Activated T-cell treated with anti-CD3 and anti-CD28 coated beads, Interleukin-2, amount 50 U/mL, for 24 hours (primary cell): ENCODE data around the gene PAFAH1B1.
A peak's percentile ranks its signal among the peaks of the same experiment; 100 is the strongest.
"Not testable (repeated sequence)": the region's sequence is repeated elsewhere in the genome, so short reads cannot be mapped to it uniquely, and the experiment has no call there.

Experiments used
- DNase-seq: peaks from one replicate; pipeline ENCODE4 v3.0.0-alpha.2; 2020
- H3K27ac Mint-ChIP-seq: 2 replicates; pipeline ENCODE4 v1.8.0; 2020; ENCODE audit warnings: mild to moderate bottlenecking, mixed read lengths
- H3K27me3 Mint-ChIP-seq: 2 replicates; pipeline ENCODE4 v1.8.0; 2020; ENCODE audit warnings: mixed read lengths
- H3K36me3 Mint-ChIP-seq: 2 replicates; pipeline ENCODE4 v1.8.0; 2020; ENCODE audit warnings: low read depth, mixed read lengths
- H3K4me1 Mint-ChIP-seq: 2 replicates; pipeline ENCODE4 v1.8.0; 2020; ENCODE audit warnings: low read depth, mixed read lengths
- H3K4me3 Mint-ChIP-seq: 2 replicates; pipeline ENCODE4 v1.8.0; 2020; ENCODE audit warnings: mild to moderate bottlenecking, moderate library complexity, mixed read lengths
- H3K9me3 Mint-ChIP-seq: 2 replicates; pipeline ENCODE4 v1.8.0; 2020; ENCODE audit warnings: mixed read lengths

PAFAH1B1 gene

GRCh38 chr17:2592971-2593820 is at the start of gene PAFAH1B1:
Gene PAFAH1B1 (plus strand): TSS chr17:2593654. CDS start chr17:2638289, 44,635 bp downstream.
- DNase-seq, result peak; percentile 98
- Mint-ChIP-seq H3K27me3 (no peaks in the 10 kb centered on the region), H3K4me3 (peak within 1 kb of the TSS; percentile 86), H3K9me3 (no peaks in the 10 kb centered on the region), H3K4me1 (peaks cover 28% of the 10 kb centered on the region), H3K27ac (peak within 1 kb of the TSS; percentile 97), H3K36me3 (peaks cover 25% of the 10 kb centered on the region)

GRCh38 chr17:2545393-2545792 is 48.1 kb upstream of the PAFAH1B1 start:
- no peaks in the 10 kb centered on the region for H3K9me3 Mint-ChIP-seq
- H3K4me1 Mint-ChIP-seq, result peaks cover 4% of the 10 kb centered on the region
- H3K27me3 Mint-ChIP-seq, result no peaks in the 10 kb centered on the region
- no peak overlapping the region for H3K4me3 Mint-ChIP-seq
- no peak for DNase-seq
- H3K27ac Mint-ChIP-seq, result no peak overlapping the region
- no peaks in the 10 kb centered on the region for H3K36me3 Mint-ChIP-seq

- Mint-ChIP-seq H3K27me3 (no peaks in the 10 kb centered on the region), H3K27ac (no peak overlapping the region), H3K4me3 (no peak overlapping the region), H3K36me3 (no peaks in the 10 kb centered on the region), H3K9me3 (no peaks in the 10 kb centered on the region), H3K4me1 (peaks cover 4% of the 10 kb centered on the region)
- no peak for DNase-seq
These were observed 46.3 kb upstream of the PAFAH1B1 start for GRCh38 chr17:2547176-2547575.

- H3K36me3 Mint-ChIP-seq, H3K4me3 Mint-ChIP-seq, H3K9me3 Mint-ChIP-seq, H3K4me1 Mint-ChIP-seq, DNase-seq, H3K27ac Mint-ChIP-seq, H3K27me3 Mint-ChIP-seq: not testable (repeated sequence)
These were observed 45.4 kb upstream of the PAFAH1B1 start for GRCh38 chr17:2548026-2548425.

GRCh38 chr17:2549392-2550211 is 43.9 kb upstream of the PAFAH1B1 start:
- no peaks in the 10 kb centered on the region for H3K9me3 Mint-ChIP-seq
- H3K4me1 Mint-ChIP-seq, result no peaks in the 10 kb centered on the region

GRCh38 chr17:2551493-2551892 is 42.0 kb upstream of the PAFAH1B1 start:
- DNase-seq, result no peak
- H3K27me3 Mint-ChIP-seq, result no peaks in the 10 kb centered on the region
- no peak overlapping the region for H3K4me3 Mint-ChIP-seq
- no peaks in the 10 kb centered on the region for H3K9me3 Mint-ChIP-seq
- H3K27ac Mint-ChIP-seq, result no peak overlapping the region
- H3K4me1 Mint-ChIP-seq, result no peaks in the 10 kb centered on the region
- H3K36me3 Mint-ChIP-seq, result no peaks in the 10 kb centered on the region

More at GRCh38 chr17:2549392-2550211, 43.9 kb upstream of the PAFAH1B1 start:
- no peaks in the 10 kb centered on the region for H3K36me3 Mint-ChIP-seq
- no peak overlapping the region for H3K27ac Mint-ChIP-seq
- H3K27me3 Mint-ChIP-seq, result no peaks in the 10 kb centered on the region
- DNase-seq, result no peak
- no peak overlapping the region for H3K4me3 Mint-ChIP-seq

GRCh38 chr17:2551928-2552327 is 41.5 kb upstream of the PAFAH1B1 start:
- Mint-ChIP-seq H3K9me3 (no peaks in the 10 kb centered on the region), H3K4me3 (no peak overlapping the region), H3K4me1 (no peaks in the 10 kb centered on the region), H3K27ac (no peak overlapping the region), H3K36me3 (no peaks in the 10 kb centered on the region), H3K27me3 (no peaks in the 10 kb centered on the region)
- DNase-seq, result no peak

GRCh38 chr17:2560658-2561057 is 32.8 kb upstream of the PAFAH1B1 start:
- peaks cover 20% of the 10 kb centered on the region for H3K4me1 Mint-ChIP-seq
- no peaks in the 10 kb centered on the region for H3K36me3 Mint-ChIP-seq
- H3K9me3 Mint-ChIP-seq, result no peaks in the 10 kb centered on the region
- no peak overlapping the region for H3K4me3 Mint-ChIP-seq
- H3K27ac Mint-ChIP-seq, result no peak overlapping the region
- DNase-seq, result no peak
- no peaks in the 10 kb centered on the region for H3K27me3 Mint-ChIP-seq

GRCh38 chr17:2562162-2562858 is 31.1 kb upstream of the PAFAH1B1 start:
- no peak for DNase-seq
- H3K4me1 Mint-ChIP-seq, result peaks cover 20% of the 10 kb centered on the region
- H3K36me3 Mint-ChIP-seq, result no peaks in the 10 kb centered on the region
- no peaks in the 10 kb centered on the region for H3K9me3 Mint-ChIP-seq
- no peak overlapping the region for H3K27ac Mint-ChIP-seq
- no peaks in the 10 kb centered on the region for H3K27me3 Mint-ChIP-seq
- H3K4me3 Mint-ChIP-seq, result no peak overlapping the region

GRCh38 chr17:2563061-2563460 is 30.4 kb upstream of the PAFAH1B1 start:
- DNase-seq, result no peak
- Mint-ChIP-seq H3K9me3 (no peaks in the 10 kb centered on the region), H3K27me3 (no peaks in the 10 kb centered on the region), H3K4me1 (peaks cover 20% of the 10 kb centered on the region), H3K36me3 (no peaks in the 10 kb centered on the region), H3K4me3 (no peak overlapping the region), H3K27ac (no peak overlapping the region)

- Mint-ChIP-seq H3K9me3 (no peaks in the 10 kb centered on the region), H3K4me3 (no peak overlapping the region), H3K36me3 (no peaks in the 10 kb centered on the region), H3K27ac (no peak overlapping the region), H3K27me3 (no peaks in the 10 kb centered on the region), H3K4me1 (peaks cover 18% of the 10 kb centered on the region)
- no peak for DNase-seq
These were observed 29.9 kb upstream of the PAFAH1B1 start for GRCh38 chr17:2563543-2563942.

- Mint-ChIP-seq H3K27ac (no peak overlapping the region), H3K36me3 (no peaks in the 10 kb centered on the region), H3K27me3 (no peaks in the 10 kb centered on the region), H3K9me3 (no peaks in the 10 kb centered on the region), H3K4me1 (peaks cover 18% of the 10 kb centered on the region), H3K4me3 (no peak overlapping the region)
- DNase-seq, result no peak
These were observed 28.6 kb upstream of the PAFAH1B1 start for GRCh38 chr17:2564877-2565276.

- H3K4me3 Mint-ChIP-seq, result no peak overlapping the region
- H3K9me3 Mint-ChIP-seq, result no peaks in the 10 kb centered on the region
- no peaks in the 10 kb centered on the region for H3K36me3 Mint-ChIP-seq
- no peaks in the 10 kb centered on the region for H3K27me3 Mint-ChIP-seq
- H3K27ac Mint-ChIP-seq, result no peak overlapping the region
- no peak for DNase-seq
- peaks cover 19% of the 10 kb centered on the region for H3K4me1 Mint-ChIP-seq
These were observed 27.4 kb upstream of the PAFAH1B1 start for GRCh38 chr17:2566056-2566455.

GRCh38 chr17:2571523-2572303 is 21.7 kb upstream of the PAFAH1B1 start:
- Mint-ChIP-seq H3K4me1 (peaks cover 9% of the 10 kb centered on the region), H3K36me3 (no peaks in the 10 kb centered on the region), H3K27ac (no peak overlapping the region)

More at GRCh38 chr17:2571523-2572303, 21.7 kb upstream of the PAFAH1B1 start:
- DNase-seq, result no peak
- H3K4me3 Mint-ChIP-seq, result no peak overlapping the region
- no peaks in the 10 kb centered on the region for H3K9me3 Mint-ChIP-seq
- H3K27me3 Mint-ChIP-seq, result no peaks in the 10 kb centered on the region
